GM19328 (cell line): ENCODE results near the gene DNAH17.
"Not testable (repeated sequence)": the region's sequence is repeated elsewhere in the genome, so short reads cannot be mapped to it uniquely, and the experiment has no call there.

Source experiments
- ATAC-seq: cut with Tn5 transposase; IDR thresholded peaks from one replicate; pipeline ENCODE4 v1.9.1; 2021; ENCODE audit warnings: mild to moderate bottlenecking, moderate library complexity; ENCODE audit not compliant: unreplicated experiment

The DNAH17 gene

DNA sequence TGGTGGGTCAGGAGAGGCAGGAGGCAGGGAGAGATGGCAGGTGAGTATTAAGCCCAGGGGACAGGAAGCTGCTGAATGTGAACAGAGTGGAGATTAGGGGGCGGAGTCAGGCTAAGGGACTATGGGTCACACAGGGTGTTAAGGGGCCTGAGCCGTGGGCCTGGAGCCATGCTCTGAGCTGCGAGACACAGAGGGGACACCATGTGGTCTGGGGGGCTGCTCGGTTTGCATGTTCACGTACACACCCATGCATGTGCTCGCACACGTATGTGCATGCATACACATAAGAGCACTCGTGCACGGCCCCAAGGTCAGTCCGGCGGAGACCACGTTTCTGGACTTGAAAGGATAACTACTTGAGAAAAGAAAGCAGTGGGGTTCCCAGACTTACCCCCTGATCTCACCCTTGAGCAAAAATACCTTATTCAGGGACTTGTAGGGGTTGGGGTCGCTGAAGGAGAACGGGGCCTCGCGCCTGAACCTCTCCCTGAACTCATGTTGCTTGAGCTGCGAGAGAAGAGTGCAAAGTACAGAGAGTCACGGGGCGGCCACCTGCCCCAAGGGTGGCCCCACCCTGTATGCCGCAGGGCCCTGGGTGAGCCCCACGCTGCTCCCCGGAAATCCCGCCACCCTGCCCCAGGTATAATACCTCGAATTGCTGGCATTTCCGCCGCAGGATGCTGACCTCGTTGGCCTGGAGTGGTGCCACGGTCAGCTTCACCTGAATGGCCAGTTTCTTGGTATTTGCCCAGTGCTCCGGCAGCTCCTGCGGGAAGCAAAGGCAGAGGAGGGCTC, 50.8 kb downstream of the DNAH17 start:
- ATAC-seq: no peak

DNA sequence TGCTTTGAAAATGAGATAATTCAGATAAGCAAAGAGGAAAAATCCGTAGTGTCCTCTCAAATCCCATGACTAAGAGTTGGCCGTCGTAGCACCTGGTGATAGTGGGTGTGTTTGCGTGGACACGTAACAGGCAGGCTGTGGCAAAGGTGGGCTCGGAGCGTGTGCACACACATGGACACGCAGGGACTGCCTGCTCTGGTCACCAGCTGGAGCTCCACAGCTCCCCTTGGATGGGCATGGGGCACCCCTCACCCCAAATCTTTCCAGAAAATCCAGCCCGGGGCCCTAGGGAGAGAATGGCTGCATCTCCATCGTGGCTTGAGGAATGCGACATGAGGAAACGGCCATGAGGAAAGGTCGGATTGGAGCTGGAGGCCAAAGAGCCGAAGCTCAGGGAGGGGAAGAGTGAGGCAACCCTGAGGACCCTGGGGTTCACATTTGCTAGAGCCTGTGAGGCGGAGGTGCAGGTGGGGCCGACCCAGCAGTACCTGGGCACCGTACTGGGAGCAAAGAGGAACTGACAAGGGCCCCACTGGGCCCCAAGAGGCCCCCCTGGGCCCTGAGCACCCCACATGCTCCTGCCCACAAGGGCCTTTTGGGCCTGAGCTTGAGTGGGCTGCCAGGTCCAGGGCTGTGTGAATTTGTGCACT, 51.6 kb downstream of the DNAH17 start:
- no peak for ATAC-seq

DNA sequence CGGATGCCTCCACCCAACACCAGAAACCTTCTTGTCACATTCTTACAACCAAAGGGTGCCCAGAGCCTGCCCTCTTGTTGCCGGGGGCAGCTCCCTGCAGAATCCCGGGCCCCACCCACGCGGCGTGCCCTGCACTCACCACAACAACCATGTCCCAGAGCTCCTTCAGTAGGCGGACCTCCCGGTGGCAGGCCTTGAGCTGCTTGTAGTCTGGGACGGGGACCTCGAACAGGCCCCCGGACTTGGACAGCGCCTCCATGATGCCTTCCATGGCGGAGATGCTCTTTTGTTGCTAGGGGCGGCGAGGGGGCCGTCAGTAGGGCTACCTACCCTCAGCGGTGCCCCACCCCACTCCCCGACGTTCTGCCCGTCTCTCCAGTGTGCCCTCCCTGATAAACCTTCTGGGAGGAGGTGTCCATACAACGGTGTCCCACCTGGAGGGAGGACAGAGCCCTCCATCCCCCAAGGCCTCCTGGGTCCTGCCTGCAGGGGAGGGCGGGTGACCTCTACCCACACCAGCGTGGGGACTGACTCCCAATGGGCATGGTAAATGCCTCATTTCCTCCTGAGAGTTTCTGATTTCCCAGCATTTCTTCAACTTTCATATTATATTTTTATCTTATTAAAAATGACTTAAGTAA, 52.2 kb downstream of the DNAH17 start:
- no peak for ATAC-seq

DNA sequence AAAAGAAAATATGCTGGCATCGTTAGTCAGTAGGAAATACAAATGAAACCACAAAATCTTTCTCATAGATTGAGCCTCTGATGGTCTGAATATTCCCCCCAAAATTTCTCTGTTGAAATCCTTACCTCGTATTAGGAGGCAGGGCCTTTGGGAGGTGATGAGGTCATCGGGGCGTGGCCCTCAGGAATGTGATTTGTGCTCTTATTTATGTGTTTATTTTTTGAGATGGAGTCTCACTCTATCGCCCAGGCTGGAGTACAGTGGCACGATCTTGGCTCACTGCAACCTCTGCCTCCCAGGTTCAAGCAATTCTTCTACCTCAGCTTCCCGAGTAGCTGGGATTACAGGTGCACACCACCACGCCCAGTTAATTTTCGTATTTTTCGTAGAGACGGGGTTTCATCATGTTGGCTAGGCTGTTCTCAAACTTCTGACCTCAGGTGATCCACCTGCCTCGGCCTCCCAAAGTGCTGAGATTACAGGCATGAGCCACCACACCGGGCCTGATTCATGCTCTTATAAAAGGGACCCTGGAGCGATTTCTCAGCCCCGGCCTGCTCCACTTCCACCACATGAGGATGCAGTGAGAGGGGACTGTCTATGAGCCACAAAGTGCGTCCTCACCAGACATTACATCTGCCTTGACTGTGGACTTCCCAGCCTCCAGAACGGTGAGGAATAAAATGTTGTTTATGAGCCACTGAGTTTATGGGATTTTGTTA, 53.1 kb downstream of the DNAH17 start:
- no peak for ATAC-seq

DNA sequence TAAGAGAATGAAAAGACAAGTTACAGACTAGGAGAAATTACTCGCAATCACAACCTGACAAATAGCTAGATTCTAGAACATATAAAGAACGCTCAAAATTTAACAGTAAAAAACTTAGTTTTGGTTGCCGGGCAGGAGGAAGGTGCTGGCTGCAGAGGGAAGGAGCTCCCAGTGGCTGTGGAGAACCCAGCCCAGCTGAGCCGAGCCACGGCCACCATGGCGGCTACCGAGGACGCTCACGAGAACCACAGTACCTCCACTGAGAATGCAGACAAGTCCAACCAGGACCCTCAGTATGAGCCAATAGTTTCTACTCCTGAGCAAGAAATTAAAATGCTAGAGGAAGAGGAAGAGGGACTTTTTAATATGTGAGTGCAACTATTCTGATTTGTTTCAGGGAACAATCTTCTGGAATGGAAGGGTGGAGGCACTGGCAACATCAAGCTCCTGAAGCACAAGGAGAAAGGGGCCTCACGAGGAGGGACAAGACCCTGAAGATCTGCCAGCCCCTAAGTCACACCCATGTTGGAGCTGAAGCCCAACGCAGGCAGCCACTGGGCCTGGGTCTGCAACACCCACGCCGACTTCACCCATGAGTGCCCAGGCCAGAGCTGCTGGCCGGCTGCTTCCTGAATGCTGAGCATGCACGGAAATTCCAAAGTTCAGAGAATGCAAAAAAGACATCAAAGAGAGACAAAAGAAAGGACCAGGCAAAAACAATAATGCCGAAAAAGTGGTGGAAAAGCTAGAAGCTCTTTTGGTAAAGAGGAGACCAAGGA, 55.0 kb downstream of the DNAH17 start:
- ATAC-seq: no peak

DNA sequence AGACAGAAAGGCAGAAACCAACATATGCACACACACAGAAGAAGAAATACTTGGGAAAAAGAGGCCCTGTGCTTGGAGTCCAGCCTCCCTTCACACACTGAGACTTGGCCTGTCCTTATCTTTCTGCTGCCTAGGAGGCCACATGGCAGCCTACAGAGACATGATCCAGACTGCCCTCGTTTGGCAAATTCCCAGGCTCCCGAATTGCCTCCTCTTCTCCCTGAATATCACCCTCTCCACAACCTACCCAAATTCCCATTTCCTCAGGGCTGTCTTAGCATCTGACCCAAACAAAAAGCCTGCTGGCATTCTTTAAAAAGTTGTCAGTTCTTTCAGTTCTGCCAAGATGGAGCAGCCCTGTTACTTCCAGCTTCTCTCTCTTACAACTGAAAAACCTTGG, 59.8 kb downstream of the DNAH17 start:
- no peak for ATAC-seq

DNA sequence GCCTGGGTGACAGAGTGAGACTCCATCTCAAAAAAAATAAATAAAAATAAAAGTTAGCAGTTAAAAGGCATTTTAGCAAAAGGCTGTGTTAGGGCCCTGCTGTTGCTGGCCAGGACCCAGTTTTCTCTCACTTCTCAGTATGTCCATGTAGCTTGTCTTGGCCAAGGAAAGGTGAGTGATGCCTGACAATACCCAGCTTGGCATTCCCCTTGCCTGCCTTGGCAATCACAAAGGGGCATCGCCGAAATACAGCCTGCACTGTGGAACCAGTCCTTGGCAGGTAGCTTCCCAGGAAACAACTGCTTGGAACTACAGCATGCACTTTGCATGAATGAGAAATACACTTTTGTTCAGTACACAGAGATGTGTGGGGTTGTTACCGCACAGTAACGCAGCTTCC, 61.7 kb downstream of the DNAH17 start:
- no peak for ATAC-seq

DNA sequence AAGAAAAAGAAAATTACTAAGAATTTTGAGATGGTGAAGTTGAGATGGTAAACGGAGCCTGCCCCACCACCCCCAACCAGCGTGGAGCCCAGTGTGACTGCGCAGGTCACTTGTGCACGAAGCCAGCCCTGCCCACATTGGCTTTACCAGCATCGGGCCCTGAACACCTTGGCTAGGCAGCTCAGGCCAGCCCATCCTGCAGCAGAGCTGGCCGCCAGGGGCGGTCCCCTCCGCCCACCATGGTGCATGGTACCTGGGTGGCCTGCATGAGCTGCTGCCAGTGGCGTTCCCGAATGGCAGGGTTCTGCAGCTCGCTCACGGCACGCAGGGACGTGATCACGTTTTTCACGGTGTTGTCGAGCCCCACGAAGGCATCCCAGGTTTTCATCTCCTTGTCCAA, 62.7 kb downstream of the DNAH17 start:
- no peak for ATAC-seq

DNA sequence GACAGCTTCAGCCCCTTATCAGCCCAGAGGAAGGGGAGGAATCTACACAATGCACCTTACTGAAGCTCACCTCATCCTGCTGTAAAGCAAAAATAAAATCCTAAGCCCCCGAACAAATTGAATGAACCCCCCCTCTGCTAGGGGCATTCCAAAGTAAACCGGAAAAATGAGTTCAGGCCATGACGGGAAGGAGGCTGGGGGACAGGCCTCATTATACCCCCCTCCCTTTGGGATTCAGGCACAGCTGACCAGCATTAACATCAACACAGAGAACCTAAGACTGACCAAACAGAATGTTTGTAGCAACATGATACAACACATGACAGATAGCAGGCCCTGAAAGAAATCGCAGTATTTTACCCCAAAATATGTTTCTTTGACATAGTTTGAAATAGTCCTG, 64.2 kb downstream of the DNAH17 start:
- ATAC-seq: no peak

DNA sequence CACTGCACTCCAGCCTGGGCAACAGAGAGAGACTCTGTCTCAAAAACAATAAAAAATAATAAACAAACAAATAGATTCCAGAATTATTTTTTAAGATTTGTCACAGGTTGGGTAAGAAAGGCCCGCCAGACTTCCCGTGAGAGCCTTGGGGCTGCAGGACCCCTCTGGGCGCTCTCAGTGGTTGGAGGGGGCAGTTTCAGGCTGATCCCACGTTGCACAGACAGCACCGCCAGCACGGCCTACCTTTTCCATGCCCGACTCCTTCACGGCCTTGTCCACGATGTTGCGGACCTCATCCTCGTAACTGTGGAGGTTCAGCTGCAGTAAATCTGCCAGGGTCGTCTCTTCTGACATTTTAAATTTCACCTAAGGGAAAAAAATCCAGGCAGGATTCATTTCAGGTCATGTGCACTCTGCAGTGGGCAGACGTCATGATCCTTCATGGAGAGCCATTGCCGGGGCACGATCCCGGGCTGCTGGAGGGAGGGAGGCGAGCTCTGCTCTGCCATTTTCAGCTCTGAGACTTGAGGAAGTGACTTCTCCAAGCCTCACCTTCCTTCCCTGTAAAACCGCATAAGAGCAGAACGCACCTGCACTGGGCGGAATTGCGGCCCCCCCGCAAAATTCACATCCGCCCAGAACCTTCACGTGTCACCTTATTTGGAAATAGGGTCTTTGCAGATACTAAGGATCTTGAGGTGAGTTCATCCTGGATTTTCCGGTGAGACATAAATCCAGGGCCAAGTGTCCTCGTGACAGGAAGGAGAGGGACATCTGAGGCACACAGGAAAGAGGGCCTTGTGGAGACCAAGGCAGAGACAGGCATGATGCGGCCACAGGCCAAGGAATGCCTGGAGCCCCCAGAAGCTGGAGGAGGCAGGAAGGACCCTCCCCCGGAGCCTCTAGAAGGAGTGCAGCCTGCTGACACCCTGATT, 66.8 kb downstream of the DNAH17 start:
- ATAC-seq: no peak

DNA sequence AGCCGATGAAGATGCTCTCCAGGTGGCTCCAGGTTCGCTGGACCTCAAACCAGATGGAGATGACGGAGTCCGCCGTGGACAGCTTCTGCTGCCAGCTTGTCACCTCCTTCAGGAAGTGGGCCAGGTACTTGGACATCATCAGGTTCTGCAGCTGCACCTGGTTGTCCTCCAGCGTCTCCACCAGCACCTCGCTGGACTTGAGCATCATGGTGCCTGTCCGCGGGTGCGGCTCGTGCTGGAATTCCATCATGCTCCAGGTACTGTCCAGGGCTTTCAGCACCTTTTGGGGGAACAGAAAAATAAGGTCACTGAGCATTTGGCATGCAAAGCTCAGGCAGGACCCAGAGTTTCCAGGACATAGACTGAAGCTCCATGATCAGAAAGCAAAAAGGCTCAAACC, 69.7 kb downstream of the DNAH17 start:
- no peak for ATAC-seq

DNA sequence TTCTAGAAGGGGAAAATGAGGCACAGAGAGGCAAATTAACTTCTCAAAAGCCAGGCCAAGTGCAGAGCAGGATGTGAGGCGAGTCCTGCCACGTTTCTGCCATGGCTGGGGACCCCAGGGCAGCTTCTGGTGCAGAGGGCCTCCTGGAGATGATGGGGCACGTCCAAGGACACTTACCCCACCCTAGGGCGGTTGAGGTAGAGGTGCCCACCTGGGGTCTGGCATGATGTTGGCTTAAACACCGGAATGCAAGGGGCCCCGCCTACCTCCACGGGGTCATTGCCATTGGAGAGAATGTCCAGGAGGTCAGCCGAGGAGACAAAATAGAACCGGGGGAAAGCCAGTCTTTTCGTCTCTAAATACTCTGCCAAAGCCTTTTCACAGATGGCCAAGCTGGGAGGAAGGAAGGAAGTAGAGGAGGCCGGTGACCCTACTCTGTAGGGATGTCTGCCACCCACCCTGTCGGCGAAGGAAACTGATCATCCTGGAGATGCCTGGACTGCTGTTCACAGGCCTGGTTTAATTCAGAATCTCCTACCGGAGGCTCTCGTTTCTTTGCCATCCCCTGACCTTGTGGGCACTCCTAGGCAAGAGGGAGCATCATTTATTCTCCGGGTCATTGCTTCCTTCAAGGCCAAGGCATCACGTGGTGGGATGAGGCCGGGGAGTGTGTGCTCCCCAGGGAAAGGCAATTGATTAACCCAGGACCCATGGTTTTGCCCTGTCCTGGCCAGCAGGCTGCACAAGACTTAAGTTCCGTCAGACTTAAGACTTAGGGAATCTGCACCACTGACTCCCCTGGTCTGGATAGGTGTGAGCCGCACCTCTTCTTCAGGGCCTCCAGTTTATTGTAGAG, 70.5 kb downstream of the DNAH17 start:
- no peak for ATAC-seq

DNA sequence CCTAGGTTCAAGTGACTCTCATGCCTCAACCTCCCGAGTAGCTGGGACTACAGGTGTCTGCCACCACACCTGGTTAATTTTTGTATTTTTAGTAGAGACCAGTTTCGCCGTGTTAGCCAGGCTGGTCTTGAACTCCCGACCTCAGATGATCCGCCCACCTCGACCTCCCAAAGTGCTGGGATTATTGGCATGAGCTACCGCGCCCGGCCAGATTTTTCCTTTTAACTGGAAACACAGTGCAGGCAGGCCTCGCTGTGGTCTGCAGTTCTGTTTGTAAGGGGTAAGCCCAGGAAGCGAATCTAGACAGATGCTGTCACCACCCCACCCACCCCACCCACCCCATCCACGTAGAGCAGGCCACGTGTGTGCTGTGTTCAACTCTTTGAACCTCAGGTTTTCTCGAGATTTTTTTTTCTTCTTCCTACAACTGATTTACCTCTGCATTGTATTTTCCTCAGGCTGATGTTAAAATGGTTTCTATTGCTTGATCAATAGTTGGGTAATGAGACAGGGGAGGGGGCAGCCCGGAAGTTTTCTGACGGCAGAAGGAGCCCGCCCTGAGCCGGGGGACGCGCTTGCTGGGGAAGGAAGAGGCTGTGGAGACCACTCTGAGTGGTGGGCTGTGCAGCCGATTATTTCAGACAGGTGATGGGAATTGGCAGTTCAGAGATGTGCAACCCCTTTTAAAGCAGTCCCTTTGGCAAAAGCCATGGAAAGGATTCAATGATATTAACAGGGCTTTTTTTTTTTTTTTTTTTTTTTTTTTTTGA, 72.9 kb downstream of the DNAH17 start:
- no peak for ATAC-seq

DNA sequence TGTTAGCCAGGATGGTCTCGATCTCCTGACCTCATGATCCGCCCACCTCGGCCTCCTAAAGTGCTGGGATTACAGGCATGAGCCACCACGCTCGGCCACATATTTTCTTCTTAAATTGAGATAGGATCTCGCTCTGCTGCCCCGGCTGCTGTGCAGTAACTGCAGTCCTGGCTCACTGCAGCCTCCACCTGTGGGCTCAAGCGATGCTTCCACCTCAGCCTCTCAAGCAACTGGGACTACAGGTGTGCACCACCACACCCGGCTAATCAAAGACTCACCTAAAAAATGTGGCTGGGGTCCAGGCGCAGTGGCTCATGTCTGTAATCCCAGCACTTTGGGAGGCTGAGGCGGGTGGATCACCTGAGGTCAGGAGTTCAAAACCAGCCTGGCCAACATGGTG, 73.8 kb downstream of the DNAH17 start:
- not testable (repeated sequence) for ATAC-seq

DNA sequence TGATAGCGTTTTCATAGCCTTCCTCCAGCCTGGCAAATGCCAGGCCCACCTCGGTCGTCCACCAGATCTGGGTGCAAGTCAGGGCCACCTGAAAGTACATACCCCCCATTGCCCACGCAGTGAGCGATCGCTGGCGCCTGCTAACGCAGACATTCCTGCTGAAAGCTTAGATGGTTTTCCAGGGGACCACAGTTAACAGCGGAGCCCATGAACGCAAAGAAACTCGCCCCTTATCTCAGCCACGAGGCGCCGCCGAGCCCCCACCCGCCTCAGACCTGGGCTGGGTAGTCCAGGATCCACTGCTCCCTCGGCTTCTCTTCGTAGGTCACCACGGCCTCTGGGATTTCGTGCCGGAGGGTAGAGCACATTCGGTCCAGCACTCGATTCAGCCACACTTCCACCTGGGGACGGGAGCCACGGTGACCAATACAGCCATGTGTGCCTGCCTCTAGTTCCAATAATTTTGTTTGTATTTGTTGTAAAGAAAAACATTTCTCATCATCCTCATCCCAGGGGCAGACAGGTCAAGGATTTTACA, 74.5 kb downstream of the DNAH17 start:
- ATAC-seq: no peak

DNA sequence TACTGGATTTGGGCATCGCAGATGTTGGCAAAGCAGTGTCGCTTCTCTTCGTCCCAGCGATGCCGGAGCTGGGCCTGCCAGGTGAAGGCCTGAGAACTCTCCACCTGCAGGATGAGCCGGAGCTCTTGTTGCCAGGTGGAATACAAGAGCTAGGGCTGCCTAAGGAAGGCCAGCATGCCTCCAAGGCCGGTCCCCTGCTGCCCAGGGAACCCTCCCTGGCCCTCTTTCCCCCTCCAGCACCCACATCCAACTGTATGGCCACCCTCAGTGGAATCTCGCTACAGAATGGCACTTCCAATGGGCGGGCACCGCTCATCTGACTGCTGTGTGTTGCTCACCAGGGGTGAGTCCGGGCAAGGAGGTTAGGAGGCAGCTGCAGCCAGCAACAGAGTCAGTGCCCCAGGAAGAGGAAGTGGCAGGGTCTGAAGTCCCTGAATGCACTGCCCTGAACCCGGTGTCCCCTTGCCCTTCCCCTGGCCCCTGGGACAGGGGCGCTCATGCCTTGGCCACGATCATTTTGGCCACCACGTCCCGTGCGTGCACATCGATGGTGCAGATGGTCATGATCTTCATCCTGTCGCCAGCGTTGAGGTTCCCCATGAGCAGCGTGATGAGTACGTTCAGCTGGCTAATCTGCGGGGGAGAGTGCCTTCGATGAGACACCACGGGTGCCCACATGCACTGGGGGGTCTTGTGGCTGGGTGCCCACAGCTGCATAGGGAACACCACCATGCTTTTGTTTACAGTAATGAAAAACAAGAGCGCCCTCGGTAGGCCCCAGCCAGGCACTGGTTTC, 75.8 kb downstream of the DNAH17 start:
- ATAC-seq: no peak

DNA sequence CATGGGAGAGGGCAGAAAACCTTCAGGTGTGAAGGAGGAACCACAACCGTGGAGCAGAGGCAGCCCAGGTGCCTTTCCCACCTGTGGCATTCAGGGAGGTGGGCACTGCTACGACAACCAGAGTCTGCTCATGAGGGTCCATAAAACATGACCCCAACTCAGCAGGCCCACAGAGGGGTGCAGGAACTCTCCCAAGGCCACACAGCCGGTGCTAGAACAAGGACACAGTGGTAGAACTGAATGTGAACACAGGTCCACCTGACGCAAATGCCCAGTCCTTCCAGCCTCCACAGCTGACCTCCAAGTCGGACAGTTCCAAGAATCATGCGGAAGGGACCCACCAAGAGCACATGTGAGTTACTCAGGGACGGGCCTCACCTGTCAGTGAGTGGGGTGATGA, 76.4 kb downstream of the DNAH17 start:
- no peak for ATAC-seq
